GM19238 (cell line): Measurements from ENCODE around the gene PGD.
A peak's percentile ranks its signal among the peaks of the same experiment; 100 is the strongest.
"Not testable (repeated sequence)": the region's sequence is repeated elsewhere in the genome, so short reads cannot be mapped to it uniquely, and the experiment has no call there.

ENCODE experiments used
- DNase-seq: peaks from one replicate; pipeline ENCODE4 v3.0.0; 2011; ENCODE audit warnings: low spot score; ENCODE audit not compliant: insufficient read length

PGD gene

DNA sequence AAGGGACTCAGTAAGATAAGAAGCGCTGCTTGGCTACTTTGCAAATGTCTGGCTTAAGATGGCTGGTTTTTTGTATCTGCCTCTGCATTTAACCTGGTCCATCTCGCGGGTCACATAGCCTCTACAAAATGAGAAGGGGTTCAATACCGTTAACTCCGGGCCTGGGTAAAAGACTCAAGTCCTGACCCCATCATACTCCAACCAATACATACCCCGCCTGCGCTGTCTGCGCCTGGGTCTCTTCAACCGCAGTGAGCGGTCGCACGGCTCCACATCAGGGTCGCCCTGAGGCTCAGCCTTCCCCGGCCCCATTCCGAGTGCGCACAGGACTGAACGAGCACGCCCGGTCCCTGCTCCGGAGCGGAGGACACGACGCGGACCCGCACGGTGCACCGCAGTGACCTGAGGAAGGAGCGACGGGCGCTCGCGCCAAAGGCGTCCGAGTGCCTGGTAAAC lies 558 bp upstream of the PGD start:
- DNase-seq, result no peak

DNA sequence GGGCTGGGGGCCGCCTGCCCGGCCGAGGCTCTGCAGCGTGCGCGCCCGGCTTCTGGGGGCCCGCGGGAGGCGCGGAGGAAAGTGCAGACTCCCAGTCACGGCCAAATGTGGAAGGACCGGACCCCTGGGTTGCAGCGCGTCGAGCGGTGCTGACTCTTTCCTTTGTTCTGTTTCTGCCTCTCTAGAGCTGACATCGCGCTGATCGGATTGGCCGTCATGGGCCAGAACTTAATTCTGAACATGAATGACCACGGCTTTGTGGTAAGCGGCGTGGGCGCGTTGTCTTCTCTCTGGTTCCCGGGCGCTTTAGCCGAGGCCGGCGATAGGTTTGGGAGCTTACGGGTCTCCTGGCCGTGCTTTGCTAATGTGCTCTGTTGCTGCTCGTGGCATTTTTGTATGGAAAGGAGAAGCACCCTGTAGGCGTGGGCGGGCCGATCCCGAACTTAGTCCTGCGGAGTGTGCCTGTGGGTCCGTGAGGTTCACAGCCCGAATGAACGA lies 629 bp downstream of the PGD start:
- peak; percentile 47 for DNase-seq

GRCh38 chr1:10400013-10400412 lies 1.1 kb downstream of the PGD start:
- no peak for DNase-seq

- DNase-seq, result no peak
Observed at GRCh38 chr1:10401281-10401680, 2.4 kb downstream of the PGD start.

DNA sequence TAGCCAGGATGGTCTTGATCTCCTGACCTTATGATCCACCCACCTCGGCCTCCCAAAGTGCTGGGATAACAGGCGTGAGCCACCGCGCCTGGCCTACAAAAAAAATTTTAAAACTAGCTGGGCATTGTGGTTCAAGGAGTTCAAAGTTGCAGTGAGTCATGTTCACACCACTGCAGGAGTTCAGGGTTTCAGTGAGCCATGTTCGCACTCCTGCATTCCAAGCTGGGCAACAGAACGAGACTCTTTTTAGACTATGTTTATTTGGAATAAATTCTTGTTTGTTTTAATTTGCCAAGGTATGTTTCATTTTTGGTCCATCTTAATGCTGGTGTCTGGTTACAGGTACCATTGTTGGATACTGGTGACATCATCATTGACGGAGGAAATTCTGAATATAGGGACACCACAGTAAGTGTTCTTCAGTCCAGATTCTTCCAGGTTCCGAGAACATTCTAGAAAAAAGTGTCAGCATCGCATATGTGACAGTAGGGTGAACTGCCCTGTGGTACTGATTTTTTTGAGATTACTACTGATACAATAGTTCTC lies 3.9 kb downstream of the PGD start:
- DNase-seq, result no peak

GRCh38 chr1:10407201-10407600 lies 8.3 kb downstream of the PGD start:
- no peak for DNase-seq

GRCh38 chr1:10415211-10415930 lies 16.5 kb downstream of the PGD start:
- no peak for DNase-seq

DNA sequence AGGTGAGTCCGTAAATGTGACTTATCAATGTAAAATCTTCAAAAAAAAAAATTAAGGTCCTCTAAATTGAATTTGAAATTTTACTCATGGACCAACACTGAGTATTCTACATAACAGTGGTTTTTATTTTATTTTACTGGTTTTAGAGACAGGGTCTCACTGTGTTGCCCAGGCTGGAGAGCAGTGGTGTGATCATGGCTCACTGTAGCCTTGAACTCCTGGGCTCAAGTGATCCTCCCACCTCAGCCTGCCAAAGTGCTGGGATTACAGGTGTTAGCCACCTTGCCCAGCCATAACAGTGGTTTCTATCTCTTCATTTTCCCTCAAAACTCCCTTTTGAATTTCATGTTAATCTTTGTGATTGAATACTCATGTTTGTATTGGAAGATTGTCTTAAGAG lies 17.1 kb downstream of the PGD start:
- DNase-seq, result not testable (repeated sequence)

- not testable (repeated sequence) for DNase-seq
Observed at GRCh38 chr1:10418741-10419140, 19.9 kb downstream of the PGD start.

- no peak for DNase-seq
Observed at GRCh38 chr1:10419351-10419750, 20.5 kb downstream of the PGD start.

DNA sequence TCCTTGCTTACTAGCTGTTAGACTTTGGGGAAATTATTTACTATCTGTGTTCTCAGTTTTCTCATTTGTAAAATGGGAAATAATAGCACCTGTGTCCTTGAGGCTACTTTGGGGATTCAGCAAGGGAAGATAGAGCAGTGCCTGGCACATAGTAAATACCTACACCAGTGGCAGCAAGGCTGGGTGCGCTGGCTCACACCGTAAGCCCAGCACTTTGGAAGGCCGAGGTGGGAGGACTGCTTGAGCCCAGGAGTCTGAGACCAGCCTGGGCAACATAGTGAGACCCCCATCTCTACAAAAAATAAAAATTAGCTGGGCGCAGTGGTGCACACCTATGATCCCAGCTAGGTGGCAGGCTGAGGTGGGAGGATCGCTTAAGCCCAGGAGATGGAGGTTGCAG lies 22.8 kb downstream of the PGD start:
- no peak for DNase-seq

- DNase-seq, result no peak
Observed at GRCh38 chr1:10424034-10424433, 25.2 kb downstream of the PGD start.

DNA sequence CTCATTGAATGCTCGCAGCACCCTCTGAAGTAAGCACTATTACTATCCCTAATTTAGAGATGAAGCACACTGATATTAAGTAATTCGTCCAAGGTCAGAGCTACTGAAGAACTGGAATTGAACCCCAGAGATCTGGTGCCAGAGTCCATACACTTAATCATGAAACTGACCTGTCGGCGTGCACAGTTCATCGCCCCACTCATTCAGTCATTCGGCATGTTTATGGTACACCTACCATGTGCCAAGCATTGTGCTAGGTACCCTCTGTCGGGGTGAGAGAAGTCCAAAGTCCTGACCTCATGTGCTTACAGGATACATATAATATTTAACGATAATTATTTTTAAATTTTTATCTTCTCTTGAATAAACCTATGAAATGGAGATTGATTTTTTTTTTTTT lies 25.8 kb downstream of the PGD start:
- DNase-seq, result no peak

DNA sequence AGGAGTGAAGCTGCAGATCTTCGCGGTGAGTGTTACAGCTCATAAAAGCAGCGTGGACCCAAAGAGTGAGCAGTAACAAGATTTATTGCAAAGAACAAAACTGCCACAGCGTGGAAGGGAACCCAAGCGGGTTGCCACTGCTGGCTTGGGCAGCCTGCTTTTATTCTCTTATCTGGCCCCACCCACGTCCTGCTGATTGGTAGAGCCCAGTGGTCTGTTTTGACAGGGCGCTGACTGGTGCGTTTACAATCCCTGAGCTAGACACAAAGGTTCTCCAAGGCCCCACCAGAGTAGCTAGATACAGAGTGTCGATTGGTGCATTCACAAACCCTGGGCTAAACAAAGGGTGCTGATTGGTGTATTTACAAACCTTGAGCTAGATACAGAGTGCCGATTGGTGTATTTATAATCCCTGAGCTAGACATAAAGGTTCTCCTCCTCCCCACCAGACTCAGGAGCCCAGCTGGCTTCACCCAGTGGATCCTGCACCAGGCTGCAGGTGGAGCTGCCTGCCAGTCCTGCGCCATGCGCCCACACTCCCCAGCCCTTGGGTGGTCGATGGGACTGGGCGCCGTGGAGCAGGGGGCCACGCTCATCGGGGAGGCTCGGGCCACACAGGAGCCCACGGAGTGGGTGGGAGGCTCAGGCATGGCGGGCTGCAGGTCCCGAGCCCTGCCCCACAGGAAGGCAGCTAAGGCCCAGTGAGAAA lies 27.1 kb downstream of the PGD start:
- DNase-seq, result not testable (repeated sequence)

- not testable (repeated sequence) for DNase-seq
Observed at GRCh38 chr1:10426535-10426848, 27.6 kb downstream of the PGD start.

GRCh38 chr1:10428984-10429383 lies 30.1 kb downstream of the PGD start:
- no peak for DNase-seq

DNA sequence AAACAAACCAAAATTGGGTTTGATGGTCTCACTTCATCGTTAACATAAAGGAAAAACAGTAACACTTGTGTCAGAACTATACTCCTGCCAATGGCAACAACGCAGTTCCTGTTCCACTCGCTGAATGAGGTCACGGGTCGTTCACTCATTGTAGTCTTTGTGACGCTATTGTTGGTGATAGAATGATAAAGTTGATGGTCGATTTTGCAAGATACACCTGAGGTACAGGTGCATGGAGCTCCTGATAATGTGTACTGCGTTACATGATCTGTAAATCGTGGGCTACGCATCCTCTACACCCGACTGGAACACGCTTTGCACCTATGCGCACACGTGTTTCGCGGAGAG lies 31.0 kb downstream of the PGD start:
- DNase-seq, result no peak

GRCh38 chr1:10430216-10431069 lies 31.6 kb downstream of the PGD start, which contains the start of gene CENPS:
TSS of gene CENPS (plus strand) at chr1:10430433. CDS start at chr1:10430518, 85 bp downstream.
- DNase-seq, result peak; percentile 96

GRCh38 chr1:10431070-10431730 lies 32.3 kb downstream of the PGD start:
- no peak for DNase-seq

DNA sequence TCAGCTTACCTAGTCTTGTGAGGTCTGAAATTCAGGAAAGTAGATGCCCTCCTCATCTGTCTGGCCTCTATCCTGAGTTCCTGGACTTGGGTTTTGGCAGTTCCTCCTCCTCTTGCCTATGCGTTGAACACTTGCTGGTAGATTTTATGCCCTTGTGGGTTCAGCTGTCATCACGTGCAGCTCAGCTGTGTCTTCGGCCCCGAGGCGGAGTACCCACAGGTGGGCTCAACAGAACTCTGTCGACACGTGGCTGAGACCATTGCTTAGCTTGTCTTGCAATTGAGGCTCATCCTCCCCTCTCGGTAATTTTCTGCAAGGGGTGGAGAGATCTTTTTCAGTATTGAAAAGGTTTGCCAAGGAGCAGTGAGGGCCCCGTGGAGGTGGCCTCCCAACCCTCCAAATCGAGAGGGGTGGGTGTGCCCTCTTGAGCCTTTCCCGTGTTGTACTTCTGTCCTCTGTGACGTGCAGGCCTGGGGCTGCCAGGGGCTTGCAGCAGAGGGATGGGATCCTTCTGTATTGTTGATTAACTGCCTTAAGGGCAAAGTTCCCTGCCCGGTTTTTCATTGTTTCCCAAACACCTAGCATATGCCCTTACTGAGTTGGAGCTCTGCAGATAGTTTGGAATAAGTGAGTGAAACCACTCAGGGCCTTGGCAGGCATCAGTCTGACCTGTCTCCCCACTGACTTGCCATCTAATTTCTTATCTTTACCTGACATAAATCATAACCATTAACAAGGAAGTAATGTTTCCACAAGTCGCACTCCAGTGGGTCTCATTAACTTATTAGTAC lies 34.2 kb downstream of the PGD start:
- DNase-seq, result no peak
